IPS-18a (cell line): ENCODE results near the gene EXOC4.

ENCODE experiments used
- H3K27ac ChIP-seq: one replicate; pipeline ENCODE4 v1.5.1; 2013; ENCODE audit warnings: low read length
- H3K27me3 ChIP-seq: one replicate; pipeline ENCODE4 v1.6.1; 2013; ENCODE audit warnings: mild to moderate bottlenecking, low read length; ENCODE audit not compliant: control insufficient read depth, insufficient read depth
- H3K36me3 ChIP-seq: one replicate; pipeline ENCODE4 v1.6.1; 2013; ENCODE audit warnings: low read depth, low read length; ENCODE audit not compliant: control insufficient read depth
- H3K4me1 ChIP-seq: one replicate; pipeline ENCODE4 v1.6.1; 2013; ENCODE audit warnings: low read depth, low read length; ENCODE audit not compliant: control insufficient read depth
- H3K4me3 ChIP-seq: one replicate; pipeline ENCODE4 v1.5.1; 2013; ENCODE audit warnings: low read length
- H3K9ac ChIP-seq: one replicate; pipeline ENCODE4 v1.6.1; 2013; ENCODE audit warnings: mild to moderate bottlenecking, low read length, moderate library complexity
- H3K9me3 ChIP-seq: one replicate; pipeline ENCODE4 v1.6.1; 2013; ENCODE audit warnings: low read depth, low read length; ENCODE audit not compliant: control insufficient read depth

EXOC4 gene

GRCh38 chr7:133662830-133663229, 410.0 kb downstream of the EXOC4 start:
- Histone ChIP-seq H3K4me1 (peaks cover 9% of the 10 kb centered on the region), H3K9me3 (no peaks in the 10 kb centered on the region), H3K4me3 (no peak overlapping the region), H3K36me3 (no peaks in the 10 kb centered on the region), H3K27me3 (no peaks in the 10 kb centered on the region), H3K9ac (no peak overlapping the region), H3K27ac (no peak overlapping the region)

DNA sequence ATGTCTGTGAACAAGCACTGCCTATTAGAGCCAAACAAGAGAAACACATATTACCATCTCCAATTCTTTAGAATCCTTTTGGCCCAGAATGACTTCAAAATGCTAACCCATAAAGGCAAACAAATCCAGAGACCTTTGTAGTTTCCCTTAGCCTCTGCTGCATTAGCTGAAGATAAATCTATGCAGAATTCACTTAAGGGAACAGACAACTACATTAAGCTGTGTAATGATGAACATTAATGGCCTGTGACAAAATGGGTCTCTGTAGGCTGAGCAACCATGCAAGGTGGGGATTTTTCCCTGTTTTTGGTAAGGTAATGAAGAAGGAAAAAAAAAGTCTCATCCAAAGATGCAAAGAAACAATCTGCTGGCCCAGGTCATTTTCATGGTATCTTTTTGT, 411.6 kb downstream of the EXOC4 start:
- Histone ChIP-seq H3K9ac (no peak overlapping the region), H3K27me3 (no peaks in the 10 kb centered on the region), H3K27ac (no peak overlapping the region), H3K4me3 (no peak overlapping the region), H3K9me3 (no peaks in the 10 kb centered on the region), H3K4me1 (peaks cover 9% of the 10 kb centered on the region), H3K36me3 (no peaks in the 10 kb centered on the region)

GRCh38 chr7:133668296-133669060, 415.6 kb downstream of the EXOC4 start:
- Histone ChIP-seq H3K27ac (no peak overlapping the region), H3K36me3 (no peaks in the 10 kb centered on the region), H3K4me3 (no peak overlapping the region), H3K9ac (no peak overlapping the region), H3K27me3 (no peaks in the 10 kb centered on the region), H3K9me3 (no peaks in the 10 kb centered on the region), H3K4me1 (peaks cover 9% of the 10 kb centered on the region)

GRCh38 chr7:133669061-133669455, 416.2 kb downstream of the EXOC4 start:
- Histone ChIP-seq H3K9ac (no peak overlapping the region), H3K4me1 (peaks cover 9% of the 10 kb centered on the region), H3K27me3 (no peaks in the 10 kb centered on the region), H3K4me3 (no peak overlapping the region), H3K27ac (no peak overlapping the region), H3K9me3 (no peaks in the 10 kb centered on the region), H3K36me3 (no peaks in the 10 kb centered on the region)

- Histone ChIP-seq H3K27ac (no peak overlapping the region), H3K4me1 (no peaks in the 10 kb centered on the region), H3K9ac (no peak overlapping the region), H3K9me3 (no peaks in the 10 kb centered on the region), H3K4me3 (no peak overlapping the region), H3K36me3 (no peaks in the 10 kb centered on the region), H3K27me3 (no peaks in the 10 kb centered on the region)
These were observed 417.4 kb downstream of the EXOC4 start for GRCh38 chr7:133670250-133670649.

DNA sequence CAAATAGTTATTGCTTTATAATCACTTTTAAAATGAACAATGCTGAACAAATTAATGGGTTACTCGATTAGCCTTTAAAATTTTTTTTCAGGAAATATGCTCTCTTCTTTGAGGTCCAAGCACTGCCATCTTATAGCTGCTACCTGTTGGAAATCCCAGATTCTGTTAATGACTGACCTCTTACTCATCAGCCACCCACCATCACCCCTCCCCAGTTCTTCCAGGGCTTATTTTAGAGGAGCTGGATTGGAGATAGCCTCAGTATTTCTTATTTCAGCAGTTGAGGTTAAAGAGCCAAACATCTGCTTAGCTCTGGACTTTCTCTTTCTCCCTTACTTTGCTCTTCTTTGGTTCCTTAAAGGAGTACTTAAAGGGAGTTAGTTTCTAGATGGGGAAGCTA, 420.0 kb downstream of the EXOC4 start:
- Histone ChIP-seq H3K36me3 (no peaks in the 10 kb centered on the region), H3K9me3 (no peaks in the 10 kb centered on the region), H3K27me3 (no peaks in the 10 kb centered on the region), H3K9ac (no peak overlapping the region), H3K4me1 (no peaks in the 10 kb centered on the region), H3K4me3 (no peak overlapping the region), H3K27ac (no peak overlapping the region)

DNA sequence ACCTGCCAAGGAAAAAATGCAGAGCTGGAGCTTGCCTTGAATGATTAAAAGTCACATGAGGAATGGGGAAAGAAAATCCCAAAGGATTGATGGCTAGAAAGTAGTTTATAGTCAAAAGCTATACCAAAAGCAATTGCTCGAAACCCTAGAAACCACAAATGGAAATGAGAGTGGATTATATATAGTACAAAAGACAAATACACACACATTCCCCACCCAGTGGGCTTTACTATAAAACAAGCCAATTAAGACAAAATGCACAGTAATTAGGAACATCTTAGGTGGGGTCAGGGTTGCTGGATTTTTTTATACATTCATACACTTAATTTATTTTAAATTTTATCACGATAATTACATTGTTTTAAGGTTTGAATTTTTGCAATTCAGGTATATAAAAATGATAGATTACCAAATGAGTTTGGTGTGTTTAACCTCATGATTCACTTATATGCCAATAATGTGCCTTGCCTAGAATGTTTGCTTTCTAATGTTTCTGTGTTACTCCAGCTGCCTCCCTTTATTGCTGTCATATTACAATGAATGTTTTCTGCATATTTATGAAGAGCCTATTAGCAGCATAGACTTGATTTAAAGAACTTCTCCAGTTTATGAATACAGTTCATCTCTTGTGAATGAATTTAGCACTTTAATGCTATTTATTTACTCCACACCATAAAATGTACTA, 421.3 kb downstream of the EXOC4 start:
- Histone ChIP-seq H3K4me3 (no peak overlapping the region), H3K36me3 (no peaks in the 10 kb centered on the region), H3K27me3 (no peaks in the 10 kb centered on the region), H3K9me3 (no peaks in the 10 kb centered on the region), H3K27ac (no peak overlapping the region), H3K9ac (no peak overlapping the region), H3K4me1 (no peaks in the 10 kb centered on the region)

- no peak overlapping the region for H3K9ac ChIP-seq
- no peak overlapping the region for H3K4me3 ChIP-seq
- H3K36me3 ChIP-seq: no peaks in the 10 kb centered on the region
- H3K27me3 ChIP-seq: no peaks in the 10 kb centered on the region
- peaks cover 5% of the 10 kb centered on the region for H3K4me1 ChIP-seq
- no peaks in the 10 kb centered on the region for H3K9me3 ChIP-seq
- H3K27ac ChIP-seq: no peak overlapping the region
These were observed 422.8 kb downstream of the EXOC4 start for GRCh38 chr7:133675510-133676218.

GRCh38 chr7:133676805-133677370, 424.0 kb downstream of the EXOC4 start:
- no peaks in the 10 kb centered on the region for H3K36me3 ChIP-seq
- no peak overlapping the region for H3K9ac ChIP-seq
- H3K4me1 ChIP-seq: peaks cover 9% of the 10 kb centered on the region
- no peak overlapping the region for H3K27ac ChIP-seq
- H3K27me3 ChIP-seq: no peaks in the 10 kb centered on the region
- no peak overlapping the region for H3K4me3 ChIP-seq
- no peaks in the 10 kb centered on the region for H3K9me3 ChIP-seq

DNA sequence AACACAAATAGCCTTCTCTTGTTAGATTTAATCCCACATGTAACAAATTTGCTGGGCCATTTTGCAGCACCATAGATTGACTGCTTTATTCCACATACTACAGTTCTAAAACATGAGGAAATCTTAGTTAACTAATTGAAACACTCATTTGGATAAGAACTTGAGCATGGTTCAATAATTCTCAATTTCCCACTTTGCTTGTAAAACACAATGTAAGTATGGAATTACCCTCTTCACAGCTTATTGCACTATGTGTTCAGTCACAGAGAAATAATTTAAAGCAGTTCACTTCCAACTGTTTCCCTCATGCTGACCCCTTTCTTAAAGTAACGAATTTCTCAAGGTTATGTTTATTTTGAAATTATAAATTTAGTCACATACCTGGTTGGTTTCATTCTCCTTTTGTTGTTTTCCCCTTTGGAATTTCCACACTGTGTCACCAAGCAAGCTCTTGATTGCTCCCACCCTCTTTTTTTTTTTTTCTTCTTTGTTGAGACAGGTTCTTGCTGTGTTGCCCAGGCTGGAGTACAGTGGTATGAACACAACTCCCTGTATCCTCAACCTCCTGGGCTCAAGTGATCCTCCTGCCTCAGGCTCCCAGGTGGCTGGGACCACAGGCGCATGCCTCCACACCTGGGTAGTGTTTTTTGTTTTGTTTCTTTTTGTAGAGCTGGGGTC, 425.4 kb downstream of the EXOC4 start:
- Histone ChIP-seq H3K9ac (no peak overlapping the region), H3K4me1 (peaks cover 9% of the 10 kb centered on the region), H3K27ac (no peak overlapping the region), H3K9me3 (no peaks in the 10 kb centered on the region), H3K27me3 (no peaks in the 10 kb centered on the region), H3K36me3 (no peaks in the 10 kb centered on the region), H3K4me3 (no peak overlapping the region)

DNA sequence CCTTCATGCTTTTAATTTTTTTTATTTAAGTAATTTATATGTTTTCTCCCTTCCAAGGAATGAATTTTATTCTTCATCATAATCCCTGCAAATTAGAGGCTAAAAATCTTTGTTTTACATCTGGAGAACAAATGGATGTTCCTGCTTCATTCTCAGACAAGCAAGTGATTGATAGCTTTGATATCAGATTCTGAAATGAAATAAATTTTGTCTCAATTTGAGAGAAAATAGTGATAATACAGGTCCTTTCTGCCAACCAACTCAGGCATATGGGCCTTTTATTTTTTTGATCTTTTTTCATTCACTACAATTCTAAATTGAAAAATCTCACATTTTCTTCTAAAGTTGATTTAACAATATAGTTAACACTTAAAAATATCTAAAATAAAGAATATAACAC, 427.1 kb downstream of the EXOC4 start:
- Histone ChIP-seq H3K27me3 (no peaks in the 10 kb centered on the region), H3K9me3 (no peaks in the 10 kb centered on the region), H3K9ac (no peak overlapping the region), H3K4me1 (peaks cover 9% of the 10 kb centered on the region), H3K27ac (no peak overlapping the region), H3K4me3 (no peak overlapping the region), H3K36me3 (no peaks in the 10 kb centered on the region)
